A673 (cell line): ENCODE data around the gene GNPTAB.

ENCODE experiments used
- EZH2 ChIP-seq: fragments of 200-600 bp; sonication (generic); IDR thresholded peaks from 2 replicates; pipeline ENCODE4 v1.6.1; 2017; ENCODE audit warnings: borderline replicate concordance, low read depth, mild to moderate bottlenecking, mixed read lengths, antibody characterized with exemption, low read length; ENCODE audit not compliant: poor library complexity, severe bottlenecking
- TF ChIP-seq, protein P1 (sequence below): fragments of 300-800, 200-600 bp; sonication (generic); conservative IDR thresholded peaks from 2 replicates; pipeline ENCODE4 v1.5.1; 2017; ENCODE audit warnings: low read depth, mild to moderate bottlenecking, antibody characterized with exemption, low read length, moderate library complexity, mixed read lengths

DNA sequence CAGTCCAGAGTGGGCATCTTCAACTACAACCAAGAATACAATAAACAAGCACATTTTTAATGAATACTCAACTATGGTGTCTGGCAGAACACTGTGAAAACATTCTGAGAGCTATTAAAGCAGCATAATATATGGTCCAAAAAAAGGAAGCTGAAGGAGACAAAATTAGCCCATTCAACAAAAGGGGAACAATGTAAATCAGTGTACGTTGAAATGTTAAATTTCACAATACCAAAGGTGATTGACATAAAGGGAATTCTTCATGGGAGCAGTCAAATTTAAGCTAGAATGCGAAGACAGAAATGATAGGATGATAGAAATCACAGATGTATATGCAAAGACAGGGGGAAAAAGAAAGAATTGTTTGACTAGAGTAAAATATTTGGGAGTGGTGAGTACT lies 50.2 kb downstream of the GNPTAB start:
- TF ChIP-seq, protein P1, sequence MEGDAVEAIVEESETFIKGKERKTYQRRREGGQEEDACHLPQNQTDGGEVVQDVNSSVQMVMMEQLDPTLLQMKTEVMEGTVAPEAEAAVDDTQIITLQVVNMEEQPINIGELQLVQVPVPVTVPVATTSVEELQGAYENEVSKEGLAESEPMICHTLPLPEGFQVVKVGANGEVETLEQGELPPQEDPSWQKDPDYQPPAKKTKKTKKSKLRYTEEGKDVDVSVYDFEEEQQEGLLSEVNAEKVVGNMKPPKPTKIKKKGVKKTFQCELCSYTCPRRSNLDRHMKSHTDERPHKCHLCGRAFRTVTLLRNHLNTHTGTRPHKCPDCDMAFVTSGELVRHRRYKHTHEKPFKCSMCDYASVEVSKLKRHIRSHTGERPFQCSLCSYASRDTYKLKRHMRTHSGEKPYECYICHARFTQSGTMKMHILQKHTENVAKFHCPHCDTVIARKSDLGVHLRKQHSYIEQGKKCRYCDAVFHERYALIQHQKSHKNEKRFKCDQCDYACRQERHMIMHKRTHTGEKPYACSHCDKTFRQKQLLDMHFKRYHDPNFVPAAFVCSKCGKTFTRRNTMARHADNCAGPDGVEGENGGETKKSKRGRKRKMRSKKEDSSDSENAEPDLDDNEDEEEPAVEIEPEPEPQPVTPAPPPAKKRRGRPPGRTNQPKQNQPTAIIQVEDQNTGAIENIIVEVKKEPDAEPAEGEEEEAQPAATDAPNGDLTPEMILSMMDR, result no peak
- no peak for TF ChIP-seq EZH2
